ENCODE results near the gene PPIL6.
"Not testable (repeated sequence)": the region's sequence is repeated elsewhere in the genome, so short reads cannot be mapped to it uniquely, and the experiment has no call there.

The PPIL6 gene

DNA sequence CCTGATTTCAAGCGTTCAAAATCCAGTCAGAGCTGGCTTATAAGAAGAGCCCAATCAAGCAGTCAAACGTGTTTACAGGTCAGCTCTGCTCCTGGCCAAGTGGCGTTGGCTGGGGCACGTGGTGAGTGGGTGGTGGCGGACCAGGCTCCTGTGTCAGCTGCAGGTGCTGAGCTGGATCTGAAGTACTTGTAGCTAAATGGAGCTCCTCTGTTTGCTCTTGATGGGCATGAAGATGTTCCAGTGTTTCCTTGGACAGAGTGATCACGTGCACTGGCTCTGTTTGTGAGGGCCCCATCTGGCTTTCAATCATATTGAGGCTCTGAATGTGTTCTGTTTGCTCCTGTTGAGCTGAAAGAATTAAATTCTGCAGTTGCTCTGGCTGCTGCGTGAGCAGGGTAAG is 25.3 kb upstream of the PPIL6 start (continued):
- TF ChIP-seq TSHZ2 (CRISPR knock-in tag; IDR thresholded peaks at IDR 0.05) (no peak), RARB (CRISPR knock-in tag; IDR thresholded peaks at IDR 0.05) (no peak), TOX (CRISPR knock-in tag; IDR thresholded peaks at IDR 0.05; ENCODE audit: borderline replicate concordance) (no peak), CSRNP3 (CRISPR knock-in tag; IDR thresholded peaks at IDR 0.05) (no peak)

GRCh38 chr6:109461733-109462526 is 21.5 kb upstream of the PPIL6 start:
- no peak for ATAC-seq
- TF ChIP-seq SNAI2 (CRISPR knock-in tag; IDR thresholded peaks at IDR 0.05) (no peak), TSHZ2 (CRISPR knock-in tag; IDR thresholded peaks at IDR 0.05) (no peak), POU6F1 (CRISPR knock-in tag; IDR thresholded peaks at IDR 0.05; ENCODE audit: borderline replicate concordance, low read depth) (no peak), ARNTL (CRISPR knock-in tag; IDR thresholded peaks at IDR 0.05; ENCODE audit: borderline replicate concordance, low read depth) (no peak), OSR1 (CRISPR knock-in tag; IDR thresholded peaks at IDR 0.05) (no peak), TOX (CRISPR knock-in tag; IDR thresholded peaks at IDR 0.05; ENCODE audit: borderline replicate concordance) (no peak), ZNF8 (CRISPR knock-in tag; IDR thresholded peaks at IDR 0.05) (no peak), CSDC2 (CRISPR knock-in tag; IDR thresholded peaks at IDR 0.05) (no peak), CREB5 (CRISPR knock-in tag; IDR thresholded peaks at IDR 0.05; ENCODE audit: low read depth) (no peak), TCF4 (CRISPR knock-in tag; IDR thresholded peaks at IDR 0.05; ENCODE audit: borderline replicate concordance) (no peak), ZC3H10 (CRISPR knock-in tag; IDR thresholded peaks at IDR 0.05) (no peak), PPARA (CRISPR knock-in tag; IDR thresholded peaks at IDR 0.05; ENCODE audit: borderline replicate concordance) (no peak), ZFP30 (CRISPR knock-in tag; IDR thresholded peaks at IDR 0.05) (no peak)

DNA sequence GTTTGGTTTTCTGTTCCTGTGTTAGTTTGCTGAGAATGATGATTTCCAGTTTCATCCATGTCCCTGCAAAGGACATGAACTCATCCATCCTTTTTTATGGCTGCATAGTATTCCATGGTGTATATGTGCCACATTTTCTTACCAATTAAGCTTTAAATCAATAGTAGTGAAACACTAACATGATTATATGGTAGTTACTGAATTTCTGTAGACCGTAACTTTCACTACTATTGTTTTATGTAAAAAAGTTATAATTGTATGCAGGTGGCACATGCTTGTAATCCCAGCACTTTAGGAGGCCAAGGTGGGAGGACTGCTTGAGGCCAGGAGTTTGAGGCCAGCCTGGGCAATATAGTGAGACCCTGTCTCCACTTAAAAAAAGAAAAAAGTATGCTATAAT is 20.8 kb upstream of the PPIL6 start:
- not testable (repeated sequence) for ATAC-seq

- ATAC-seq = no peak
- no peak for TF ChIP-seq PPARA (CRISPR knock-in tag; IDR thresholded peaks at IDR 0.05; ENCODE audit: borderline replicate concordance)
- no peak for TF ChIP-seq CREB5 (CRISPR knock-in tag; IDR thresholded peaks at IDR 0.05; ENCODE audit: low read depth)
- no peak for TF ChIP-seq TSHZ2 (CRISPR knock-in tag; IDR thresholded peaks at IDR 0.05)
- no peak for TF ChIP-seq ARNTL (CRISPR knock-in tag; IDR thresholded peaks at IDR 0.05; ENCODE audit: borderline replicate concordance, low read depth)
- no peak for TF ChIP-seq GLIS3 (CRISPR knock-in tag; IDR thresholded peaks at IDR 0.05)
- no peak for TF ChIP-seq OSR1 (CRISPR knock-in tag; IDR thresholded peaks at IDR 0.05)
- TF ChIP-seq CSDC2 (CRISPR knock-in tag; IDR thresholded peaks at IDR 0.05) = no peak
These were observed 19.9 kb upstream of the PPIL6 start for GRCh38 chr6:109460161-109460829.
